ENCODE measurements around the gene NDST3.

The NDST3 gene

GRCh38 chr4:118268780-118269179 is 234.5 kb downstream of the NDST3 start:
- DNase-seq (ENCODE audit: low read depth in 1 of 2, low spot score in 1 of 2), result no peak
- in situ Hi-C loops (cut with HindIII; ENCODE audit: low pct_unique_long_range_greater_than_20kb, low sequenced_read_pairs), result no loop called here
- TF ChIP-seq JUND (IDR thresholded peaks at IDR 0.05; ENCODE audit: low read depth), result no peak

GRCh38 chr4:118270492-118270891 is 236.2 kb downstream of the NDST3 start:
- TF ChIP-seq JUND (IDR thresholded peaks at IDR 0.05; ENCODE audit: low read depth), result no peak
- peak; percentile 36 to 49 for DNase-seq (ENCODE audit: low read depth in 1 of 2, low spot score in 1 of 2)
- in situ Hi-C loops (cut with HindIII; ENCODE audit: low pct_unique_long_range_greater_than_20kb, low sequenced_read_pairs), result no loop called here

- DNase-seq (ENCODE audit: low read depth in 1 of 2, low spot score in 1 of 2), result no peak
- TF ChIP-seq JUND (IDR thresholded peaks at IDR 0.05; ENCODE audit: low read depth), result no peak
- in situ Hi-C loops (cut with HindIII; ENCODE audit: low pct_unique_long_range_greater_than_20kb, low sequenced_read_pairs), result no loop called here
Observed at GRCh38 chr4:118271788-118272187, 237.5 kb downstream of the NDST3 start.

- in situ Hi-C loops (cut with HindIII; ENCODE audit: low pct_unique_long_range_greater_than_20kb, low sequenced_read_pairs), result no loop called here
- TF ChIP-seq JUND (IDR thresholded peaks at IDR 0.05; ENCODE audit: low read depth), result no peak
- DNase-seq (ENCODE audit: low read depth in 1 of 2, low spot score in 1 of 2), result no peak
Observed at GRCh38 chr4:118273642-118274041, 239.4 kb downstream of the NDST3 start.

- TF ChIP-seq JUND (IDR thresholded peaks at IDR 0.05; ENCODE audit: low read depth), result no peak
- in situ Hi-C loops (cut with HindIII; ENCODE audit: low pct_unique_long_range_greater_than_20kb, low sequenced_read_pairs), result no loop called here
- no peak for DNase-seq (ENCODE audit: low read depth in 1 of 2, low spot score in 1 of 2)
Observed at GRCh38 chr4:118276580-118276979, 242.3 kb downstream of the NDST3 start.

DNA sequence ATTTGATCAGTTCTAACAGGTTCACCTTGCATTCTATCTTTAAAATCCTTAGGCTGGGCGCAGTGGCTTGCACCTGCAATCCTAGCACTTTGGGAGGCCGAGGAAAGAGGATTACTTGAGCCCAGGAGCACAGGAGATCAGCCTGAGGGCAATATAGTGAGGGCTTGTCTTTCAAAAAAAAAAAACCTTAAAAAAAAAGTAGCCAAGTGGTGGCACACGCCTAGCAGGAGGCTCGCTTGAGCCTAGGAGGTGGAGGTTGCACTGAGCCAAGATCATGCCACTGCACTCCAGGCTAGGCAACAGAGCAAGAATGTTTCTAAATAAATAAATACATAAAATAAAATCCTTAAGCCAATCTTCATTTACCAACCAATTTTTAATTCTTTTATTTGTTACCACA is 243.0 kb downstream of the NDST3 start:
- DNase-seq (ENCODE audit: low read depth in 1 of 2, low spot score in 1 of 2), result no peak
- in situ Hi-C loops (cut with HindIII; ENCODE audit: low pct_unique_long_range_greater_than_20kb, low sequenced_read_pairs), result no loop called here
- TF ChIP-seq JUND (IDR thresholded peaks at IDR 0.05; ENCODE audit: low read depth), result no peak

DNA sequence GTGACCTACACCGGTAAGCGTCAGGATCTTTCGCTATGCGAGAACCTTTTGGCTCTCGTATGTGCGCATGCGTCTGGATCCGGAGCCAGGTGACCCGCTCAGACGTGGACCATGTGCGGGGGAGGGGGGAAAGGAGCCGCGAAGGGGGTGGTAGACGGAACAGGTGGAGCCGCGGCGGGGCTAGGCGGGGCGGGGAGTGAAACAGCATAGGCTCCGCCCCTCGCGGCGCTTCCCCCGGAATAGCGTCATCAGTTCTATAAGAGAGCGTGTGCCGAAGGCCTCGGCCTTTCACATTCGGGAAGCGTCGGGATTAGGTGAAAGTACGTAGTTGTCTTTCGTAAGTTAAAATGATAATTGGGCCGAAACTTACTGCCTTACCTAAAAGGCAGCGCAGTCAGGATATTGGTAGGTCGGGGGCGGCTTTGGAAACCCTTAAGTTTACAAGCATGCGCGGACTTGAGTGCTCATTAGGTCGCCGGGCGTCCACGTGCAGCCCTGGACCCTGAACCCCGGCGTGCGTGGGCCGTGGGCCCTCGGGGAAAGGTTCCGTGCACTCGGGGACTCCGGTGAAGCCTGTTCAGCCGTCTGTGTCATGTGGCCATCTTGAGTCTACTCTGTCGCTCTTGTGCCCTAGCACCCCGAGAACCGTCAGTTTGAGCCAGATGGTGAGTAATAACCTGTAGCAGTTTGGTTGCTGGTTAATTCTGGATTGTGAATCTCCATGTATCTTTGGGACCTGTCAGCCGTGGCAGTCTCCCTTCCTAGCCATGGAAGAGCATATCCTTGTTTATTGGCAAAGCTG is 244.4 kb downstream of the NDST3 start:
- in situ Hi-C loops (cut with HindIII; ENCODE audit: low pct_unique_long_range_greater_than_20kb, low sequenced_read_pairs), result no loop called here
- DNase-seq (ENCODE audit: low read depth in 1 of 2, low spot score in 1 of 2), result peak; percentile 83 to 96
- TF ChIP-seq JUND (IDR thresholded peaks at IDR 0.05; ENCODE audit: low read depth), result no peak

- no peak for TF ChIP-seq JUND (IDR thresholded peaks at IDR 0.05; ENCODE audit: low read depth)
- in situ Hi-C loops (cut with HindIII; ENCODE audit: low pct_unique_long_range_greater_than_20kb, low sequenced_read_pairs), result no loop called here
- DNase-seq (ENCODE audit: low read depth in 1 of 2, low spot score in 1 of 2), result peak in 1 of 2 experiments; percentile 19
Observed at GRCh38 chr4:118279328-118279727, 245.0 kb downstream of the NDST3 start.

GRCh38 chr4:118279920-118280432 is 245.7 kb downstream of the NDST3 start:
- no peak for TF ChIP-seq JUND (IDR thresholded peaks at IDR 0.05; ENCODE audit: low read depth)
- in situ Hi-C loops (cut with HindIII; ENCODE audit: low pct_unique_long_range_greater_than_20kb, low sequenced_read_pairs), result no loop called here
- no peak for DNase-seq (ENCODE audit: low read depth in 1 of 2, low spot score in 1 of 2)

DNA sequence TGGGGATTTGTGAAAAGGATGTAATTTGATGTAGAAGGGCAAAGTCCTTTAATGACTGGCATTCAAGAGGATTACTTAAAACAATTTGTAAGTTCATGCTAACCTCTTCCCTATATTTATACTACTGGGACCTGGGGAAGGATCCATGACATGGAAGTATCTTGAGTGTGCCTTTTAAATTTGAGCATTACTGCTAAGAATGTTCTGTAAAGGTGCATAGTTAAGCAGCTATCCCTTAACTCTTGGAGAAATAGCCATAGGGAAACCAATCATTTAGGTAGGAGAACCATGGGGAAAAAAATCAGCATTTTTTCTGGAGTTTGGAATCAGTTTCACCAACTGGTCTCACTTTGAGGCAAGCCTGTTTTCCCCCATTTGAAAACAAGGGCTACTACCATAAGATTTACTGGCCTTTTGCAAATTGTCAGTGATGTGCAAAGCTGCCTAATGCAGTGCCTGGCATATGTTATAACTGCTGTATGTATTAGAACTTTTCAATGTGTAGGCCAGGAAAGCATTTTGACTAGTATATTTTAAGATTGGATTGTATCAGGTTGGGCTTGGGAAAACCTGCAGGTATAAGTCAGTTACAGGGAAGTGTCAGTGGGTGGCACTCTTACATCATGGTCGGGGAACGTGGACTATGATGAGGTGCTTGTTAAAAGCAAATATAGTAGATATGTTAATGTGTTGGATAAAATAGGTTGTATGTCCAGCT is 246.4 kb downstream of the NDST3 start:
- in situ Hi-C loops (cut with HindIII; ENCODE audit: low pct_unique_long_range_greater_than_20kb, low sequenced_read_pairs), result no loop called here
- DNase-seq (ENCODE audit: low read depth in 1 of 2, low spot score in 1 of 2), result peak in 1 of 2 experiments; percentile 82
- no peak for TF ChIP-seq JUND (IDR thresholded peaks at IDR 0.05; ENCODE audit: low read depth)

DNA sequence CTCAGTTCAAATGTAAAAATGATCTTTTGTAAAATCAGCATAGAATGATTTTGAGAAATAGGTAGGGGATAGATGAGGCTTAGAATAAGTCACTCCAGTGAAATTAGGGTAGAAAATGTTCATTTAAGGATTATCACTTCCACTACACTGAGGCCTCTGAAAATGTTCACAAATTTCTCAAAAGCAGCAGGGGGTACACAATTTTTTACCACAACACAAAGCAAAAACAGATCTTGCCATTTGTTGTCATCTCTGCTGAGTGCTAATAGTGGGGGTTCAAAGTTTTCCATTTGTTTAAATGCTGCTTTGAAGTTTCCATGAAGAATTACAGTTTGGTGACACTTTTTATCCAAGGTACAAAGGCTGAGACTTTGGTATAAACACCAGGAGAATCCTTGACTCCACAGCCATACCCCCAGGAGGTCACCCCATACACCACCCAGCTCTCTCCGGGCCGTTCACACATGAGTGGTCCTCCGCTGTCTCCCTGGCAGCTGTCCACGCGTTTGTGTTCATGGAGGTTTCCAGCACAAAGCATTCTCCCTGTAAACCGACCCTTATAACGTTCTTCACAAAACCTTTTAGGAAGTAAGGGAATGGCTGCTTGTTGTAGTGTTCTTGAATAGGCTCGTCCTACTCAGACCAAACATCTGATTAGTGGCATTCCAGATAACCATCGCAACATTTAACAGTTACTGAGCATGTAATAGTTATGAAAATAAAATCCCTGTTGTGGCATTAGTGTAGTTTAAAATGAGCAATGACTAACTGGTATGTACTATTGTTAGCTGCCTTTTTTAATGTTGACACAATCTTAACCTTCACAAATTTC is 247.5 kb downstream of the NDST3 start:
- in situ Hi-C loops (cut with HindIII; ENCODE audit: low pct_unique_long_range_greater_than_20kb, low sequenced_read_pairs), result no loop called here
- DNase-seq (ENCODE audit: low read depth in 1 of 2, low spot score in 1 of 2), result peak in 1 of 2 experiments; percentile 5
- TF ChIP-seq JUND (IDR thresholded peaks at IDR 0.05; ENCODE audit: low read depth), result no peak

- DNase-seq (ENCODE audit: low read depth in 1 of 2, low spot score in 1 of 2), result no peak
- TF ChIP-seq JUND (IDR thresholded peaks at IDR 0.05; ENCODE audit: low read depth), result no peak
- in situ Hi-C loops (cut with HindIII; ENCODE audit: low pct_unique_long_range_greater_than_20kb, low sequenced_read_pairs), result no loop called here
Observed at GRCh38 chr4:118282692-118283091, 248.4 kb downstream of the NDST3 start.

Measured in T47D (cell line).